SK-N-SH (cell line): ENCODE measurements around the gene FADS3. TPM values are rescaled to one million over a fixed set of nuclear protein-coding genes. Genes with fewer than 3 reads are reported as not detected.
A peak's percentile ranks its signal among the peaks of the same experiment; 100 is the strongest.

Source experiments
- CHD2 ChIP-seq: fragments of 150-350 bp; IDR thresholded peaks from 2 replicates; pipeline ENCODE4 v1.6.1; 2018; ENCODE audit warnings: low read length; ENCODE audit not compliant: partially characterized antibody
- FOSL2 ChIP-seq: IDR thresholded peaks from 2 replicates; pipeline ENCODE4 v1.4.0; 2012; ENCODE audit warnings: low read depth, mild to moderate bottlenecking, moderate library complexity, borderline replicate concordance
- IRF3 ChIP-seq: fragments of 150-350 bp; IDR thresholded peaks from 2 replicates; pipeline ENCODE4 v1.6.1; 2016; ENCODE audit warnings: mild to moderate bottlenecking, low read depth, low read length
- JUND ChIP-seq: IDR thresholded peaks from 2 replicates; pipeline ENCODE4 v1.4.0; 2012
- NRF1 ChIP-seq: IDR thresholded peaks from 2 replicates; pipeline ENCODE4 v1.6.1; 2012; ENCODE audit warnings: low read depth, mild to moderate bottlenecking, low read length
- PBX3 ChIP-seq: IDR thresholded peaks from 2 replicates; pipeline ENCODE4; 2012
- RCOR1 ChIP-seq: fragments of 150-350 bp; IDR thresholded peaks from 2 replicates; pipeline ENCODE4 v1.6.1; 2017; ENCODE audit warnings: antibody characterized with exemption, low read length
- TAF1 ChIP-seq: IDR thresholded peaks from 2 replicates; pipeline ENCODE4 v1.6.1; 2012; ENCODE audit warnings: low read depth, mild to moderate bottlenecking, low read length, moderate library complexity, borderline replicate concordance
- TCF12 ChIP-seq: IDR thresholded peaks from 2 replicates; pipeline ENCODE4 v1.4.0; 2012
- TEAD4 ChIP-seq: IDR thresholded peaks from 2 replicates; pipeline ENCODE4 v1.4.0; 2012; ENCODE audit warnings: mild to moderate bottlenecking, borderline replicate concordance; ENCODE audit not compliant: insufficient read depth
- YY1 ChIP-seq: IDR thresholded peaks from 2 replicates; pipeline ENCODE4 v1.4.0; 2012; ENCODE audit warnings: low read depth, mild to moderate bottlenecking
- ZBTB33 ChIP-seq: IDR thresholded peaks from 2 replicates; pipeline ENCODE4 v1.4.0; 2012; ENCODE audit warnings: low read depth, borderline replicate concordance
- polyA plus RNA-seq, 3 experiments: library from polyadenylated mRNA; depleted of rRNA; stranded (reverse); fragments of >200 nt; gene quantifications; 2 replicates each; pipeline ENCODE4 v1.2.3, GENCODE V29; 2012
- TF ChIP-seq, protein P1 (sequence below): fragments of 200-600 bp; sonication (generic); IDR thresholded peaks from 2 replicates; pipeline ENCODE4 v1.6.1; 2017; ENCODE audit warnings: antibody characterized with exemption, mild to moderate bottlenecking, moderate library complexity

The FADS3 gene
- polyA plus RNA-seq, 1 of the 3 experiments (the other 2 are of a cell fraction): 93.3 TPM

DNA sequence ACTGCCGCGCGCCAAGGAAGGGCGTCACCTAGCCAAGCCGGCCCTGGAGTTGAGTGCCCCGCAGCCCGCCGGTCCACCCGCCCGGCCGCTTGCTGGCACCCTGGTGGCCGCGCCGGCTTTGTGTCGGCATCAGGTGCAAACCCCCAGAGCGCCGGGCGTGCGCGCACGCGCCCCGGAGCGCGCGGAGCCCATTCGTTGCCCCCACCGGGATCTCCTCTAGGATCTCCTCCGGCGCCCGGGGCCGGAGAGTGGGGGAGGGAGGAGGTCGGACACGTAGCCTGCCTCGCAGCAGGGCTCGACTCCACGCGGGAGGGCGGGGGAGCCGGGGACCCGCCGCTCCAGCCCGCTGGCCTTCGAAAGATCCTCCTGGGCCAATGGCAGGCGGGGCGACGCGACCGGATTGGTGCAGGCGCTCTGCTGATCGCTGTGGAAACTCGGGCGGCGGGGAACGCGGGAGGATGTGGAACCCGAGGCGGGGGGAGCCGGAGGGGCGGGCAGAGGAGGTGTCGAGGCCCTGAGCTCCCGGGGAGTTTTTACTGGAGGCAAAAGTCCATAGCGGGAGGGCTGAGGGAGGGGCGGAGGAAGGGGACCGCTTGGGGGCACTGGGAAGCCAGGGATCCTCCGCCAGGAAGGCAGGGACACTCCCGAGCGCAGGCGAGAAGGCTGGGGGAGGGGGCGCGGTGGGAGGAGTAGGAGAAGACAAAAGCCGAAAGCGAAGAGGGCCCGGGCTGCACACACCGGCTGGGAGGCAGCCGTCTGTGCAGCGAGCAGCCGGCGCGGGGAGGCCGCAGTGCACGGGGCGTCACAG is 63.6 kb downstream of the FADS3 start, which contains the start of gene FADS2 (continued):
- TF ChIP-seq, protein P1, sequence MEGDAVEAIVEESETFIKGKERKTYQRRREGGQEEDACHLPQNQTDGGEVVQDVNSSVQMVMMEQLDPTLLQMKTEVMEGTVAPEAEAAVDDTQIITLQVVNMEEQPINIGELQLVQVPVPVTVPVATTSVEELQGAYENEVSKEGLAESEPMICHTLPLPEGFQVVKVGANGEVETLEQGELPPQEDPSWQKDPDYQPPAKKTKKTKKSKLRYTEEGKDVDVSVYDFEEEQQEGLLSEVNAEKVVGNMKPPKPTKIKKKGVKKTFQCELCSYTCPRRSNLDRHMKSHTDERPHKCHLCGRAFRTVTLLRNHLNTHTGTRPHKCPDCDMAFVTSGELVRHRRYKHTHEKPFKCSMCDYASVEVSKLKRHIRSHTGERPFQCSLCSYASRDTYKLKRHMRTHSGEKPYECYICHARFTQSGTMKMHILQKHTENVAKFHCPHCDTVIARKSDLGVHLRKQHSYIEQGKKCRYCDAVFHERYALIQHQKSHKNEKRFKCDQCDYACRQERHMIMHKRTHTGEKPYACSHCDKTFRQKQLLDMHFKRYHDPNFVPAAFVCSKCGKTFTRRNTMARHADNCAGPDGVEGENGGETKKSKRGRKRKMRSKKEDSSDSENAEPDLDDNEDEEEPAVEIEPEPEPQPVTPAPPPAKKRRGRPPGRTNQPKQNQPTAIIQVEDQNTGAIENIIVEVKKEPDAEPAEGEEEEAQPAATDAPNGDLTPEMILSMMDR: no peak
- TF ChIP-seq RCOR1 (no peak; the same call in 1 of the 2 replicates), TCF12 (0 out of 2 replicates have a peak, but pooled peaks have one; percentile 18), TEAD4 (peak; percentile 10; the same call in 1 of the 2 replicates), TAF1 (peak; percentile 65; the same call in 1 of the 2 replicates), JUND (no peak), FOSL2 (no peak), CHD2 (peak; percentile 60), YY1 (no peak; the same call in none of the 2 replicates), PBX3 (0 out of 2 replicates have a peak, but pooled peaks have one; percentile 6), IRF3 (no peak), ZBTB33 (0 out of 2 replicates have a peak, but pooled peaks have one; percentile 5), NRF1 (peak; percentile 51)
